GM23338 (cell line): ENCODE measurements around the gene AFAP1L1.

Experiments
- CREB1 ChIP-seq: fragments of 250-450 bp; sonication (Bioruptor Pico); IDR thresholded peaks from 2 replicates; pipeline ENCODE4 v1.5.0; 2020; ENCODE audit warnings: low read depth, mild to moderate bottlenecking, moderate library complexity
- CTCF ChIP-seq, 2 experiments: fragments of 200-600 bp in 1 of 2; sonication (generic) in 1 of 2; conservative IDR thresholded peaks; 2 replicates each; pipeline versions ENCODE4 v1.5.1 to v1.6.1; 2016 to 2017; ENCODE audit warnings: antibody characterized with exemption in 2 of 2, low read depth in 2 of 2, mild to moderate bottlenecking in 2 of 2, moderate library complexity in 1 of 2
- ETS1 ChIP-seq: IDR thresholded peaks from 2 replicates; pipeline ENCODE4 v1.6.1; 2016; ENCODE audit warnings: antibody characterized with exemption
- EZH2 ChIP-seq: fragments of 200-600 bp; sonication (generic); IDR thresholded peaks from one replicate; pipeline ENCODE4 v1.8.0; 2017; ENCODE audit warnings: antibody characterized with exemption, mild to moderate bottlenecking, low read depth; ENCODE audit not compliant: unreplicated experiment
- EZH2phosphoT487 ChIP-seq: fragments of 200-600 bp; sonication (generic); IDR thresholded peaks from one replicate; pipeline ENCODE4 v1.8.1; 2018; ENCODE audit warnings: antibody characterized with exemption; ENCODE audit not compliant: unreplicated experiment
- JUNB ChIP-seq: IDR thresholded peaks from one replicate; pipeline ENCODE4 v1.6.1; 2016; ENCODE audit warnings: antibody characterized with exemption; ENCODE audit not compliant: unreplicated experiment
- POLR2AphosphoS5 ChIP-seq: IDR thresholded peaks from 2 replicates; pipeline ENCODE4 v1.6.1; 2016; ENCODE audit warnings: antibody characterized with exemption, low read depth
- REST ChIP-seq: IDR thresholded peaks from one replicate; pipeline ENCODE4 v1.6.1; 2018; ENCODE audit warnings: antibody characterized with exemption; ENCODE audit not compliant: unreplicated experiment
- STAT1 ChIP-seq: IDR thresholded peaks from one replicate; pipeline ENCODE4 v1.6.1; 2016; ENCODE audit warnings: antibody characterized with exemption; ENCODE audit not compliant: unreplicated experiment
- ZNF114 ChIP-seq: fragments of 250-450 bp; sonication (Bioruptor Pico); IDR thresholded peaks from 2 replicates; pipeline ENCODE4 v1.5.0; 2020; ENCODE audit warnings: mild to moderate bottlenecking, moderate library complexity
- ZNF331 ChIP-seq: fragments of 250-450 bp; sonication (Bioruptor Pico); IDR thresholded peaks from 2 replicates; pipeline ENCODE4 v1.5.0; 2020; ENCODE audit warnings: low read depth, mild to moderate bottlenecking, moderate library complexity

GRCh38 chr5:149366169-149366729 is 94.6 kb downstream of the AFAP1L1 start:
- TF ChIP-seq CTCF (conservative IDR thresholded peaks at IDR 0.05; ENCODE audit: low read depth in 2 of 2) (no peak), REST (no peak), ZNF114 (no peak), EZH2 (no peak), POLR2AphosphoS5 (no peak), CREB1 (CRISPR knock-in tag) (no peak), ETS1 (no peak), JUNB (no peak), STAT1 (no peak), ZNF331 (CRISPR knock-in tag) (no peak), EZH2phosphoT487 (no peak)
